Endometrial microvascular endothelial cells (primary cell): Measurements from ENCODE around the gene PPP4R3A. TPM values are rescaled to one million over a fixed set of nuclear protein-coding genes. Genes with fewer than 3 reads are reported as not detected.
"Not testable (repeated sequence)": the region's sequence is repeated elsewhere in the genome, so short reads cannot be mapped to it uniquely, and the experiment has no call there.

Experiments
- in situ Hi-C: cut with HindIII; loops from 2 replicates; pipeline ENCODE4 v1.10.0; 2017; ENCODE audit warnings: low sequenced_read_pairs, low pct_unique_long_range_greater_than_20kb; ENCODE audit errors: inconsistent ontology term
- total RNA-seq: library from RNA; depleted of rRNA; stranded (reverse); fragments of >200 nt; gene quantifications from one replicate; pipeline ENCODE4 v1.2.3, GENCODE V29; 2015; ENCODE audit errors: inconsistent ontology term

Gene PPP4R3A
- total RNA-seq, 1 donor from 2014 or later: 67.8 TPM

GRCh38 chr14:91509083-91509877 is 830 bp downstream of the PPP4R3A start:
- in situ Hi-C loops: no loop called here

DNA sequence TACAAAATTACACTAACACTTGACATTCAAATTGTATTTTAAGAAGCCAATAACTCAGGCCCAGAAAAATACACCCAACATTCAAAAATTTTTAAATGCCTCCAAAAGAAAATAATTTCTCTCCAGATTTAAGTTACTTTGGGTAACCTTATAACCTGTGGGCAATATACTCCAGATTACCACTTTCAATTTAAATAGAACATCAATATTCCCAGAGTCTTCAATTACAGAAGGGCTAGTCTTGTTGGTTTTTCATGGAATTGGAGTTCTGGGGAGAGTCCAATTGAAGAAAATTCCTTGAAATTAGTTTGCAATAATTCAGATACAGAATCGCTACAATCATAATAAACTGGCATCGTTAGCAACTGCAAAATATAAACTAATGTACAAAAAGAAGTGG is 2.0 kb downstream of the PPP4R3A start:
- in situ Hi-C loops: no loop called here

- in situ Hi-C loops: no loop called here
Observed at GRCh38 chr14:91506226-91506625, 3.9 kb downstream of the PPP4R3A start.

DNA sequence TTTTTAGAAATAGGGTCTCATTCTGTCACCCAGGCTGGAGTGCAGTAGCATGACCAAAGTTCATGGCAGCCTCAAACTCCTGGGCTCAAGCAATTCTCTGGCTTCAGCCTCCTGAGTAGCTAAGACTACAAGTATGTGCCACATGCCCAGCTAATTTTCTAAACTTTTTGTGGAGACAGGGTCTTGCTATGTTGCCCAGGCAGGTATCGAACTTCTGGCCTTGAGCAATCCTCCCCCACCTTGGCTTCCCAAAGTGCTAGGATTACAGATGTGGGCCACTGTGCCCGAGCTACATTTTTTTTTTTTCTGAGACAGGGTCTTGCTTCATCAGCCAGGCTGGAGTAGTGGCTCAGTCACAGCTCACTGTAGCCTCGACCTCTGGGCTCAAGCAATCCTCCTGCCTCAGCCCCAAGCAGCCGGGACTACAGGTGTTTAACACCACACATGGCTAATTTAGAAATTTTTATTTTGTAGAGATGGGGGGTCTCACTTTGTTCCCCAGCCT is 7.1 kb downstream of the PPP4R3A start:
- in situ Hi-C loops: no loop called here

GRCh38 chr14:91501951-91502930 is 7.9 kb downstream of the PPP4R3A start:
- in situ Hi-C loops: no loop called here

DNA sequence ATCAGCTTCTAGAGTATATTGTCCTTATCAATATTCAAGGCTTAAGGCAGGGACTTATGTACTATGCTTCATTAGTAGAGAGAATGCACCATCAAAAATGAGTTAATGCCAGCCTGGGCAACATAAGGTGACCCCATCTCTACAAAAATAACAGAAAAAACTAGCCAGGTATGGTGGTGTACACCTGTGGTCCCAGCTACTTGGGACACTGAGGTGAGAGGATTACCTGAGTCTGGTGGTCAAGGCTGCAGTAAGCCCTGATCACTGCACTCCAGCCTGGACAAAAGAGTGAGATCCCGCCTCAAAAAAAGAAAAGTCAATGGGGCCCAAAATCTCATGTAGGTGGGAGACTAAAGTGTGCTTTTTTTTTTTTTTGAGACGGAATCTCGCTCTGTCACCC is 8.8 kb downstream of the PPP4R3A start:
- in situ Hi-C loops: no loop called here

DNA sequence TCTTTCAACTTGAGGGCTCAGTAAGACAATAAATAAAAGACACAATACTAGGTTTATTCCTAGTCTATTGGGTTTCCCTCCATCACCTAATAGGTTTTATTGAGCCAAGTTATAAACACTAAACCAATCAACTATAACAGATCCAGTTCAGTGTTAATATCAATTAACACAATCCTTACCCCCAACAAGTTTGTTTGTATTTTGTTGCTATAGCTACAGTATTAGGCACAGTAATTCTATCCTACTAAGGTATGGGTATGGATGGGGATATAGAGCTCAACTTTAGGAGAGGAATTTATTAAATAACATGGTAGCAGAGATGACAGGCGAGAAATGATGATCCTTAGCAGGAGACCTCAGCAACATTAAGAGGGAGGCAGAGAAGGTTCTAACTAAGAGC is 13.3 kb downstream of the PPP4R3A start:
- in situ Hi-C loops: no loop called here

DNA sequence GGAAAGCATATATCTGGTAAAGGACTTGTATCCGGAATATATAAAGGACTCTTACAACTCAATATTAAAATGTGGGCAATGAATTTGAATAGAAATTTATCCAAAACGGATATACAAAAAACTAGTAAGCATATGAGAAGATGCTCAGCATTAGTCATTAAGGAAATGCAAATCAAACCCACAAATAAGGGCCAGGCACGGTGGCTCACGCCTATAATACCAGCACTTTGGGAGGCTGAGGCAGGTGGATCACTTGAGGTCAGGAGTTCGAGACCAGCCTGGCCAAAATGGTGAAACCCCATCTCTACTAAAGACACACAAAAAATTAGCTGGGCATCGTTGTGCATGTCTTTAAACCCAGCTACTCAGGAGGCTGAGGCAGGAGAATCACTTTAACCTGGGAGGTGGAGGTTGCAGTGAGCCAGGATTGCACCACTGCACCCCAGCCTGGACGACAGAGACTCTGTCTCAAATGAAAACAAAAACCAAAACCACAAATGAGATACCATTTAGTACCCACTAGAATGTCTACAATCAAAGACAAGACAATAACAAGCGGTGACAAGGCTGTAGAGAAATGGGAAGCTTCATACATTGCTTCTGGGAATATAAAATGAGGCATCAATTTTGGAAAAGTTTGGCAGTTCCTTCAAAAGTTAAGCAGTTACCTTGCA is 15.6 kb downstream of the PPP4R3A start:
- in situ Hi-C loops: not testable (repeated sequence)

- in situ Hi-C loops: no loop called here
Observed at GRCh38 chr14:91493169-91493568, 16.9 kb downstream of the PPP4R3A start.

GRCh38 chr14:91484744-91485143 is 25.4 kb downstream of the PPP4R3A start:
- in situ Hi-C loops: no loop called here

DNA sequence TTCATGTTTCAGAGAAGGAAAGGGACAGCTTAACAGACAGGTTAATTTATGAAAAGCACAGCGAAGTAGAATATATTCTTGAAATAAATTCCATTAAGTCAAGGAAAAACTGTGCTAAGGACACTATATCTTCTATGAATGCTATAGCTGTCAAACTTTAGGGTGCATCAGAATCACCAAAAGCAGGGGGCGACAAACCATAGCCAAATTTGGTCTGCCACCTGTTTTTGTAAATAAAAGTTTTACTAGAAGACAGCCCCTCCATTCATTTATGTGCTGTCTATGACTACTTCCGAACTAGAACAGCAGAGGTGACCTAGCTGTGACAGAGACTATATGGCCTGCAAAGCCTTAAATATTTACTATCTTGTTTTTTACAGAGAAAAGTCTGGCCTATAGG is 25.9 kb downstream of the PPP4R3A start:
- in situ Hi-C loops: no loop called here

DNA sequence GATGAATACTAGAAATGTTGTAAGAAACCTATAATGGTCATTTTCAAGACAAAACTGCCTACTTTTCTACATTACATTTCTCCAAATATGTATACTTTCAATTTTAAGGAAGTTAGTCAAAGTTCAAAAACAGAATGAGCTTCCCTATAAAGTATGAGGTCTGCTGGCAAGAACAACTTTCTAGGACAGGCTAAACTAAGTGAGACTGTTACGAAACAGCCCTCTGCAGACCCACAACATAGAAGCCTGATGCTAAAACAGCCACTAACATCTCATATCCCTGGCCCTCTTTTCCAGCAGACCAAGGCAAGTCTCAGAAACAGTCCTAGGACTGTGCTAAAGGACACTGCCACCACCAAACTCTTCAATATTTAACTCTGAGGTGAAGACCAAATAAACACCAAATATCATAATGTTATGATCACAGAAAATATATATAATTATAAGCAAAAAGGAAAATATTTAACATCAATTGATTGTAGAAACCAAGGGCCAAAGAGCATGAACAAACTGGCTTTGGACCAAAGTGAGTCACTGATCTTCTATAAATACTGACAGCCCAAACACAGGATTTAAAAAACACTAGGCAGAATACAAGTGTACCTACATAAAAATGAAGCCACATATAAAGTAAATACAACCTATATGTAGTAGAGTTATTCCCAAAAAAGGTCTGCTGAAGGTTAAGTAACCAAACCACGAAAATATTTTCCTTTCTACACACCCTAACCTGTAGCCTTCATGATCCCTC is 27.7 kb downstream of the PPP4R3A start:
- in situ Hi-C loops: no loop called here

DNA sequence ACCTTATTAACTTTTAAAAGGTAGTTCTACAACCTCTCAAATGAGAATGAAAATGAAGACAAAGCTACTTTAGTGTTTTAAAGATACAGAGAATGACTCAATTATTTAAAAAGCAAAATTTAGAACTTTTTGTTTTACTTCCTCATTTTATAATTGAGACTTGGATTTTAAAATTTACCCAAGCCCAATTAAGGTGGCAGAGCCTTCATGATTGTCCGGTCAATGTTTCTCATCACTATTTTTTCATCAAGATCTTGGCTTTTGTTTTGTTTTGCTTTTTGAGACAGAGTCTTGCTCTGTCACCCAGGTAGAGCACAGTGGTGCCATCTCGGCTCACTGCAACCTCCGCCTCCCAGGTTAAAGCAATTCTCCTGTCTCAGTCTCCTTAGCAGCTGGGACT is 32.7 kb downstream of the PPP4R3A start:
- in situ Hi-C loops: no loop called here

DNA sequence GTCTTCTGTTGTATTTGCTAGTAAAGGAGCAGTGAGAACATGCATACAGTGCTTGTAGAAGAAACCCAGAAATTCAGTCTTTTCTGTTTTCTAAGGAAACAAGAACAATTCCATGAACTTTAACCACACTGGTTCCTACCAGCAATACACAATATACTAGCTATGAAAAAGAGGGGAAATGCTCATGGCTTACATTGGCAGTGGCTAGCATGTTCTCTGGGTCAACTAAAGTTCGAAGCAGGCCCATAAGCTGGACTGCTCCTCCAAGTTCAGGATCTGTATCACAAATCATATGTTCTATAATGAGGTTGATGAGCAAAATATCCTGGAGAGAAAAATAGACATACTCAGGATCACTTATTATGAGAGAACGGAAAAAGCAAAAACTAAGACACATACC is 37.1 kb downstream of the PPP4R3A start:
- in situ Hi-C loops: no loop called here

GRCh38 chr14:91470216-91470615 is 39.9 kb downstream of the PPP4R3A start:
- in situ Hi-C loops: no loop called here

- in situ Hi-C loops: no loop called here
Observed at GRCh38 chr14:91466192-91466591, 43.9 kb downstream of the PPP4R3A start.

- in situ Hi-C loops: no loop called here
Observed at GRCh38 chr14:91464615-91465205, 45.4 kb downstream of the PPP4R3A start.

- in situ Hi-C loops: no loop called here
Observed at GRCh38 chr14:91458612-91459011, 51.5 kb downstream of the PPP4R3A start.
